CD8-positive, alpha-beta memory T cell (primary cell): ENCODE results near the gene TAOK1. TPM values are rescaled to one million over a fixed set of nuclear protein-coding genes. Genes with fewer than 3 reads are reported as not detected.

Experiments
- CTCF ChIA-PET: fragments of 350-600 bp; sonication (Branson Sonifier 250); formaldehyde crosslinking; loops from one replicate; lab custom pipeline; 2021; ENCODE audit warnings: antibody characterized with exemption; lab: Charles Lee
- POLR2A ChIA-PET: fragments of 350-600 bp; sonication (Branson Sonifier 250); formaldehyde crosslinking; loops from one replicate; lab custom pipeline; 2021; ENCODE audit warnings: antibody characterized with exemption; lab: Charles Lee
- DNase-seq, 5 donors: peaks; one replicate each; pipeline versions ENCODE4 v3.0.0 to v3.0.0-alpha.2; 2020 to 2022; ENCODE audit warnings: mixed read lengths in 1 of 5
- H3K27ac ChIP-seq: one replicate; pipeline ENCODE4 v1.7.0; 2013; ENCODE audit warnings: low read depth, mild to moderate bottlenecking, low read length, moderate library complexity
- H3K27me3 ChIP-seq: 2 replicates; pipeline ENCODE4 v1.7.0; 2013; ENCODE audit warnings: low read length, mild to moderate bottlenecking; ENCODE audit not compliant: insufficient read depth, poor library complexity, severe bottlenecking
- H3K36me3 ChIP-seq: 2 replicates; pipeline ENCODE4 v1.7.0; 2013; ENCODE audit warnings: mild to moderate bottlenecking, low read length, moderate library complexity; ENCODE audit not compliant: insufficient read depth
- H3K4me1 ChIP-seq: 2 replicates; pipeline ENCODE4 v1.7.0; 2013; ENCODE audit warnings: mild to moderate bottlenecking, low read length, moderate library complexity; ENCODE audit not compliant: insufficient read depth
- H3K4me3 ChIP-seq: 2 replicates; pipeline ENCODE4 v1.7.0; 2013; ENCODE audit warnings: mild to moderate bottlenecking, low read length
- H3K9me3 ChIP-seq: 2 replicates; pipeline ENCODE4 v1.7.0; 2013; ENCODE audit warnings: mild to moderate bottlenecking, low read length
- H3K27ac Mint-ChIP-seq, 8 donors: one replicate each; pipeline ENCODE4 v1.8.0; 2020 to 2021; ENCODE audit warnings: mixed read lengths in 8 of 8, mild to moderate bottlenecking in 6 of 8, inconsistent platforms in 3 of 8, moderate library complexity in 3 of 8
- H3K27me3 Mint-ChIP-seq, 2 donors: one replicate each; pipeline ENCODE4 v1.8.0; 2020 to 2021; ENCODE audit warnings: mixed read lengths in 2 of 2, mild to moderate bottlenecking in 1 of 2, moderate library complexity in 1 of 2
- H3K36me3 Mint-ChIP-seq, 3 donors: one replicate each; pipeline ENCODE4 v1.8.0; 2020 to 2021; ENCODE audit warnings: mixed read lengths in 3 of 3, inconsistent platforms in 1 of 3, mild to moderate bottlenecking in 1 of 3
- H3K4me1 Mint-ChIP-seq, 3 donors: one replicate each; pipeline ENCODE4 v1.8.0; 2020 to 2021; ENCODE audit warnings: mixed read lengths in 3 of 3, inconsistent platforms in 1 of 3, mild to moderate bottlenecking in 1 of 3
- H3K4me3 Mint-ChIP-seq, 7 donors: one replicate each; pipeline ENCODE4 v1.8.0; 2020 to 2021; ENCODE audit warnings: mixed read lengths in 7 of 7, mild to moderate bottlenecking in 6 of 7, moderate library complexity in 4 of 7, inconsistent platforms in 2 of 7
- H3K9me3 Mint-ChIP-seq, 5 donors: one replicate each; pipeline ENCODE4 v1.8.0; 2020 to 2022; ENCODE audit warnings: mixed read lengths in 5 of 5, mild to moderate bottlenecking in 3 of 5, moderate library complexity in 2 of 5, inconsistent platforms in 1 of 5
- polyA plus RNA-seq: library from polyadenylated mRNA; unstranded; fragments of 300-500 nt; fragmentation: Illumina TruSeq; gene quantifications from one replicate; pipeline ENCODE4 v1.2.3, GENCODE V29; 2021
- total RNA-seq, 2 experiments: library from RNA; stranded (reverse); gene quantifications; one replicate each; pipeline ENCODE4 v1.2.3, GENCODE V29; 2021

TAOK1 gene
- total and polyA plus RNA-seq, 3 experiments from 2014 or later: 3.8 to 42.1 (median 41.9) TPM

- no peak overlapping the region for H3K27ac ChIP-seq
- no peak for DNase-seq
- H3K36me3 ChIP-seq: no peaks in the 10 kb centered on the region
- Mint-ChIP-seq H3K36me3 (no peaks in the 10 kb centered on the region), H3K27ac (no peak overlapping the region), H3K4me3 (no peak overlapping the region), H3K27me3 (no peaks in the 10 kb centered on the region), H3K4me1 (no peaks in the 10 kb centered on the region), H3K9me3 (no peaks in the 10 kb centered on the region)
- ChIA-PET POLR2A (no interaction called here), CTCF (interaction anchor here (1.2 kb wide), 1 partner anchor 185 kb away, joined by 4 read pairs; the partner anchor contains the start of gene MYO18A)
- H3K4me1 ChIP-seq: no peaks in the 10 kb centered on the region
- no peak overlapping the region for H3K4me3 ChIP-seq
- no peaks in the 10 kb centered on the region for H3K27me3 ChIP-seq
- H3K9me3 ChIP-seq: no peaks in the 10 kb centered on the region
Measured at GRCh38 chr17:29364691-29365090, 25.5 kb upstream of the TAOK1 start.

- Histone ChIP-seq H3K4me1 (no peaks in the 10 kb centered on the region), H3K4me3 (no peak overlapping the region), H3K27ac (no peak overlapping the region), H3K36me3 (no peaks in the 10 kb centered on the region), H3K9me3 (no peaks in the 10 kb centered on the region), H3K27me3 (no peaks in the 10 kb centered on the region)
- no peaks in the 10 kb centered on the region for H3K9me3 Mint-ChIP-seq
- H3K27ac Mint-ChIP-seq: no peak overlapping the region
- CTCF ChIA-PET: interaction anchor here (1.9 to 3.4 kb wide), 3 partner anchors 204 to 250 kb away, joined by 5 to 46 read pairs (median 7); no protein-coding TSS in a partner anchor
- DNase-seq: no peak
- POLR2A ChIA-PET: no interaction called here
- no peaks in the 10 kb centered on the region for H3K36me3 Mint-ChIP-seq
- H3K27me3 Mint-ChIP-seq: no peaks in the 10 kb centered on the region
- no peaks in the 10 kb centered on the region for H3K4me1 Mint-ChIP-seq
- H3K4me3 Mint-ChIP-seq: no peak overlapping the region
Measured at GRCh38 chr17:29368161-29368560, 22.0 kb upstream of the TAOK1 start.

GRCh38 chr17:29368926-29369325, 21.2 kb upstream of the TAOK1 start:
- no peaks in the 10 kb centered on the region for H3K9me3 ChIP-seq
- Mint-ChIP-seq H3K36me3 (no peaks in the 10 kb centered on the region), H3K27me3 (no peaks in the 10 kb centered on the region), H3K27ac (no peak overlapping the region), H3K4me1 (no peaks in the 10 kb centered on the region), H3K9me3 (no peaks in the 10 kb centered on the region), H3K4me3 (no peak overlapping the region)
- H3K4me3 ChIP-seq: no peak overlapping the region
- H3K4me1 ChIP-seq: no peaks in the 10 kb centered on the region
- H3K27me3 ChIP-seq: no peaks in the 10 kb centered on the region
- H3K36me3 ChIP-seq: no peaks in the 10 kb centered on the region
- no peak overlapping the region for H3K27ac ChIP-seq
- POLR2A ChIA-PET: interaction anchor here (0.8 to 1.2 kb wide), 2 partner anchors 15 to 249 kb away, joined by 4 read pairs; no protein-coding TSS in a partner anchor
- CTCF ChIA-PET: interaction anchor here (1.0 to 3.4 kb wide), 15 partner anchors 10 to 249 kb away, joined by 3 to 46 read pairs (median 7); partner anchors contain the start of gene ANKRD13B
- DNase-seq: no peak

- DNase-seq: peak; percentile 15 to 72 (median 56)
Measured at GRCh38 chr17:29369831-29370735, 20.1 kb upstream of the TAOK1 start.

GRCh38 chr17:29376667-29377270, 13.4 kb upstream of the TAOK1 start:
- Mint-ChIP-seq H3K4me3 (no peak overlapping the region), H3K27me3 (peaks cover 0 to 17% of the 10 kb centered on the region in 2 donors), H3K27ac (no peak overlapping the region), H3K9me3 (no peaks in the 10 kb centered on the region), H3K4me1 (no peaks in the 10 kb centered on the region), H3K36me3 (no peaks in the 10 kb centered on the region)
- Histone ChIP-seq H3K27ac (no peak overlapping the region), H3K4me3 (no peak overlapping the region), H3K27me3 (no peaks in the 10 kb centered on the region), H3K9me3 (no peaks in the 10 kb centered on the region), H3K4me1 (no peaks in the 10 kb centered on the region), H3K36me3 (no peaks in the 10 kb centered on the region)
- no peak for DNase-seq
- ChIA-PET CTCF (no interaction called here), POLR2A (no interaction called here)

More at GRCh38 chr17:29369831-29370735, 20.1 kb upstream of the TAOK1 start:
- H3K4me1 Mint-ChIP-seq: no peaks in the 10 kb centered on the region
- Histone ChIP-seq H3K4me3 (peak overlapping the region; percentile 29), H3K36me3 (no peaks in the 10 kb centered on the region), H3K27me3 (no peaks in the 10 kb centered on the region), H3K9me3 (no peaks in the 10 kb centered on the region), H3K4me1 (no peaks in the 10 kb centered on the region), H3K27ac (no peak overlapping the region)
- POLR2A ChIA-PET: interaction anchor here (0.8 to 1.3 kb wide), 4 partner anchors 17 to 247 kb away, joined by 3 to 6 read pairs (median 4); partner anchors contain the start of gene NUFIP2
- H3K4me3 Mint-ChIP-seq: no peak overlapping the region
- no peak overlapping the region for H3K27ac Mint-ChIP-seq
- CTCF ChIA-PET: interaction anchor here (0.8 to 3.4 kb wide), 49 partner anchors 9 to 561 kb away, joined by 3 to 46 read pairs (median 4); partner anchors contain the start of genes ANKRD13B, NUFIP2, TAOK1 and TP53I13
- H3K36me3 Mint-ChIP-seq: no peaks in the 10 kb centered on the region
- peaks cover 0 to 3% of the 10 kb centered on the region in 2 donors for H3K27me3 Mint-ChIP-seq
- H3K9me3 Mint-ChIP-seq: no peaks in the 10 kb centered on the region

GRCh38 chr17:29378500-29378899, 11.7 kb upstream of the TAOK1 start:
- H3K9me3 ChIP-seq: no peaks in the 10 kb centered on the region
- ChIA-PET POLR2A (no interaction called here), CTCF (interaction anchor here (2.8 kb wide), 1 partner anchor 9 kb away, joined by 12 read pairs; no protein-coding TSS in a partner anchor)
- Mint-ChIP-seq H3K4me3 (no peak overlapping the region), H3K27ac (no peak overlapping the region), H3K36me3 (no peaks in the 10 kb centered on the region), H3K4me1 (no peaks in the 10 kb centered on the region), H3K9me3 (no peaks in the 10 kb centered on the region), H3K27me3 (peaks cover 0 to 17% of the 10 kb centered on the region in 2 donors)
- DNase-seq: no peak
- H3K4me3 ChIP-seq: no peak overlapping the region
- H3K4me1 ChIP-seq: no peaks in the 10 kb centered on the region
- no peaks in the 10 kb centered on the region for H3K36me3 ChIP-seq
- no peaks in the 10 kb centered on the region for H3K27me3 ChIP-seq
- H3K27ac ChIP-seq: no peak overlapping the region

GRCh38 chr17:29379084-29379991, 10.8 kb upstream of the TAOK1 start:
- Mint-ChIP-seq H3K27ac (peak overlapping the region in 1 of 8 donors; percentile 78), H3K9me3 (no peaks in the 10 kb centered on the region), H3K4me1 (no peaks in the 10 kb centered on the region), H3K4me3 (no peak overlapping the region), H3K27me3 (peaks cover 0 to 17% of the 10 kb centered on the region in 2 donors), H3K36me3 (no peaks in the 10 kb centered on the region)
- Histone ChIP-seq H3K4me3 (no peak overlapping the region), H3K27me3 (no peaks in the 10 kb centered on the region), H3K27ac (no peak overlapping the region), H3K36me3 (no peaks in the 10 kb centered on the region), H3K4me1 (no peaks in the 10 kb centered on the region), H3K9me3 (no peaks in the 10 kb centered on the region)
- DNase-seq: no peak
- ChIA-PET POLR2A (no interaction called here), CTCF (interaction anchor here (2.8 kb wide), 1 partner anchor 9 kb away, joined by 12 read pairs; no protein-coding TSS in a partner anchor)
